Measurements from ENCODE around the gene CRYBG2.

The CRYBG2 gene

DNA sequence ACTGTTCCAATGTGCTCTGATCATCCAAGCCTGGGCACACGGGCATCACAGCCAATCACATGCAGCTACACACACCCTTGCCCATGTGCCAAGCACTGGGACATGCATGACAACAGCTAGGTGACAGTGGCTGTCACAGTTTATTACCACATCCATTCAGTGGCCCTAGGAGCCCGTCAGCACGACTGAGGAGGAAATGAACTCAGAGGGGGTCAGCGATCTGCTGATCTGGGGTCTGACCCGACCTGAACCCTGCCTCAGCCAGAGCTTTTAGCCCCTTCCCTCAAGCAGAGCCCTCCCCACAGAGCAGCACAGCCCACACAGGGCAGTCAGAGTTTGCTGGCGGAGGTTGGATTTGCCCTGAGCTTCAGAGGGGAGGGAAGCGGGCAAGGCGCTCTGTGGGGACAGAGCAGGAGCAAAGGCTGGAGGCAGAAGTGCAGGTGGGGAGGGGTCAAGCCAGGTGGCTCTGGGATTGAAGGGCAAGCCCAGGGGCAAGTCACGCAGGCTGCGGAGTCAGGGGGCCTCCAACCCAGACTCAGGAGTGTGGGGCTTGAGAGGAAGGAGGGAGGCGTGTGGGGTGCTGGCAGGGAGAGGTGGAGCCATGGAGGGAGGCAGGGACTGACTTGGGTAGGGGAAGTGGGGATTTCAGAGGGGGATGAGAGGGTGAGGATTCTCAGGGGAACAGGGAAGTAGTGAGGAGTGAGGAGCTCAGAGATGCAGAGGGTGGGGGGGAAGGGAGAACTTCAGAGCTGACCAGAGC, 63.6 kb downstream of the CRYBG2 start:
- DNase-seq, result peak; percentile 55

DNA sequence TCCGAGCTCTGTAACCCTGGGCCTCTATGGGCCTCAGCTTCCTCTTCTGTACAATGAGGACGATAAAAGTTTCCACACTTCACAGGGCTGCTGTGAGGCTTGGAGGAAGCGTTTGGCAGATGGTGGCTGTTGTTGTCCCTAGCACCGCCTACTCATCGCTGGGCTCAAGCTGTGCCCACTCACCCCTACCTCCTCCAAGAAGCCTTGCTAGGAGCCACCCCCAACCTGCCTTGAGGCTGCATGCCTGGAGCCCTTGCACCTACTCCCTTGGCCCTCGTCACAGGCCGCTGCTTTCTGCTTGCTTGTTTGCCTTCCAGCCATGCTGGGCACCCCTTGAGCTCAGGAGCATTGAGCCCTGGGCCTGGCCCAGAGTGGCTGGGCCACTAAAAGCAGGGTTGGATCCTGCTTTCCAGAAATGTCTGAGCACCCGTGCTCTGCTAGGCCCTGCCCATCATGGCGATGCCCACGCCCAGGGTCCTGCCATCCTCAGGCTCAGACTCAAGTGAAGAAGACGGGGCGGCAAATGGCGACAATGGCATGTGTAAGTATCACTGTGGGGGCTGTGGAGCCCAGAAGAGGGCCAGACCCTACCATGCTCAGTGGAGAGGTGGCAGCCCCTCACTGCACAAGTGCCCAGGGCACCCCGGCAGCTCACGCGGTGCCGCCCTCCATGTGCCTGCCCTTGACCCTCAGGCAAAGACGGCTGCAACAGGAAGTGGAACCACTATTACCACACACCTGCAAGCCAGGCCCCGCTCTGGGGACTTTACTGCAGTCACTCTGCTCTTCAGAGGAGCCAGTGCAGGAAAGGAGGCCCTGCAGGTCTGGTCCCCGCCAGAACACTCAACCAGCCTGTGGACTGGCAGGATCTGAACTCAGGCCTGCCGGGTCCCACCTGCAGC, 64.5 kb downstream of the CRYBG2 start:
- DNase-seq, result peak; percentile 82

DNA sequence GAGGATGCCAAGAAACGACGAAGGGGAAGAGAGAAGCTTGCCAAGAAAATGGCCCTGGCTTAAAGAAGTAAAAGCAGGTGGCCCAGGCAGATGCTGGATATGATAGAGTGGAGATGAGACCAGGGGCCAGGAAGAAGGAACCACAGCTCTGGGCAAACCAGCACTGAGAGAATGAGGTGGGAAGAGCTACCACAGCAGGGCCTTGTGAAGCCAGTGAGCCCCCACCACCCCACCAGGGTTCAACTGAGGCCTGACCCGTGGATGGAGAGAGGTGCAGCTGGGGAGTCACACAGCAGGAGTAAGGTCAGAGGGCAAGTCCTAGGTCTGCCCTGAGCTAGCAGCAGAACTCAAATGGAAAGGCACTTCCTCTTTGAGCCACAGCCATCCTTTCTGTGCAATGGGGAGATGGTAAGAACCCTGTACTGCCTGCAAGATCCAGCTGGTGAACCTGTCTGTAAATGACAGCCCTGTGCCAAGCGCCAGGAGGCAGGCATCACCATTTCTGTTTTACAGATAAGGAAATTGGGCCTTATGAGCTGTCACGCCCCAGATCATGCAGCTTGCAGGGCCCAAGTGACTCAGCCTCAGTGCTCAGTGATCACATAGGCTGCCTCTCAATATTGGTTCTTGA, 65.5 kb downstream of the CRYBG2 start:
- peak; percentile 47 for DNase-seq

- DNase-seq, result no peak
Observed at GRCh38 chr1:26287811-26288210, 66.1 kb downstream of the CRYBG2 start.

GRCh38 chr1:26287033-26287711, 66.8 kb downstream of the CRYBG2 start:
- peak; percentile 73 for DNase-seq

DNA sequence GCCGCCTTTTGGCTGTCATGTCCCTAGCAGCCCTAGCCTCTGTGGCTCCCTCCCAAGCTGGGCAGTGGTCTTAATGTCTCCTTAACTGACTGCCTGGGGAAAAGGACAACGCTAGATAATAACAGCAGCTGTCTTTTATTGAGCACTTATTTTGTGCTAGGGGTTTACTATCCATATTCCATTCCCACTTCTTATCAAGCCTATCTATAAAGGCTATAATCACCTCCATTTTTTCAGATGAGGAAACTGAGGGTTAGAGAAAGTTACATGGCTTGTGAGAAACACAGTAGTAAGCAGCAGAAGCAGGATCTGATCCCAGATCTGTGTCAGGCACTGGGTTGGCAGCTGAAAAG, 67.9 kb downstream of the CRYBG2 start:
- no peak for DNase-seq

- DNase-seq, result peak; percentile 31
Observed at GRCh38 chr1:26285366-26286063, 68.4 kb downstream of the CRYBG2 start.

GRCh38 chr1:26284597-26285347, 69.2 kb downstream of the CRYBG2 start:
- DNase-seq, result peak; percentile 91

DNA sequence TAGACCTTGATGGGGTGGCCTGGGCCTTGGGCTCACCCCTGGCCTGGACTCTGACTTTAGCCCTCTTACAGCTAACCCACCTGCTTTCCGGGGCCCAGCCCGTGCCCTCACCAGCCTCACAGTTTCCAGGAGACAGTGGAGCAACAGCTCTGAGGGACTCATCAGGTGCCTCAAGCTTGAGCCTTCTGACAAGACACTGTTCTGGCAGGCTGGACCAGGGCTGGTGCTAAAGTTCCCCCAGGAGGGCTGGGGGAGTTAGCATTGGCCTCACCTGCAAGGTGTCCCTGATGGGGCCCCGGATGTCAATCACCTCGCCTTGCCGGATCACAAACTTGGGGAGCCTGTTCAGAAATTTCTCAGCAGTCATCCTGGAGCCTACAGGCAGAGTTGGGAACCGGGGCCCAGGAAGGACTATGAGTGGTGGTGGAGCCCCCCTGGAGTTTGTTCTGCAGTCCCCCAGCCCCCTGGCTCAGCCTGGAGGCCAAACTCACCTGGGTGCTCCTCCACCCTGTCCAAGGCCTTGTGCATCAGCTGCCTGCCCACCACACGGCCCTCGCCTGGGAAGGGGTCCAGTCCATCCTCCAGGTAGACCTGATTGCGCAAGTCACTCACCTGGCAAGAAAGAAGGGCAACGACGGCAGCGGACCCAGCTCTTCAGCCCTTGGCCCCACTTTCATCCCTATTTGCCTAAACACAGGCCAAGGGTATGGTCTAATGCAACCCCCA, 69.9 kb downstream of the CRYBG2 start:
- DNase-seq, result no peak

DNA sequence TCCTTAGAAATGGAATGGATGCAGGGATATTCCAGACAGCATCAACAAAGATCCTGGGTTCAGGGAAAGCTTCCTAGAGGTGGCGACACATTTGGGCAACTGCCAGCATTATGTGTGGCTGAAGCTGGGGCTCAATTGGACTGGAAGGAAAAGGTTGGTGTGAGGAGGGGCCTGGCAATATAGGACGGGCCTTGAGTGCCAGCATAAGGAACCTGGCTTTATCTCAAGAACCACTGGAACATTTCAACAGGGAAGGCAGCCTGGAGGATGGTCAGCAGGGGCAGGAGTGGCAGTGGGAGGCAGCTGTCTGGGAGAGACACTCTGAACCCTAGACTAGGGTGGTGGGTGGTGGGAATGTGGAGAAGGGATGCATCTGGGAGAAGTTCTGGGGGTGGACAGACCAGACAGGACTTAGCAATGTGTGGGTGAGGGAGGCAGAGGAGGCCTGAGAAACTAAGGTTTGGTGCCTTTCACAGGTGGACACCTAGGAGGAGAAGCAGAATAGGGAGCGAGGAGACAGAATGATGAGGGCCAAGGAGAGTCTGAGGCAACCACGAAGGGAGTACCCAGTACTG, 70.6 kb downstream of the CRYBG2 start:
- no peak for DNase-seq

DNA sequence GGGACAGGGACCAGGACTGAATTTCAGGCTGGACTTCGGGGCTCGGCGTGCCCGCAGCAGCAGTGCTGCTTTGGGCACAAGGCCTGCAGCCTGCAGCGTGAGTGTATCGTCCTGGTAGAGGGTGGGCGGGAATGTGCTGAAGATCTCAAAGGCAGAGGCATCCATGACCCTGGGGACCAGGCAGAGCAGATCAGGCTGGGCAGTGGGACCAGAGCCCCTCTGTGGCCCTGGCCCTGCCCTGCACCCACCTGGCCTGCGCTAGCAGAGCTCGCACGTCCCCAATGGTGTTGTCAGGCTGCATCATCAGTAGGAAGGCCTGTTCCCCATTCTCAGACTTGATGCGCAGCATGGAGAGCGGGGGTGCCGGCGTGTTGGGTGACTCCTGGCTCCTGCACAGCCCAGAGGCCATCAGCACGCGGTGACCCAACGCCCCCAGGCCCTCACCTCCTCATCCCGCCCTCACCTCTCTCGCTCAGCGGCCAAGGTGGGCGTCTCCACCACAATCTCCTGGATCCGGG, 71.5 kb downstream of the CRYBG2 start:
- no peak for DNase-seq

- no peak for DNase-seq
Observed at GRCh38 chr1:26281971-26282370, 72.0 kb downstream of the CRYBG2 start.

- DNase-seq, result no peak
Observed at GRCh38 chr1:26281091-26281958, 72.6 kb downstream of the CRYBG2 start.

DNA sequence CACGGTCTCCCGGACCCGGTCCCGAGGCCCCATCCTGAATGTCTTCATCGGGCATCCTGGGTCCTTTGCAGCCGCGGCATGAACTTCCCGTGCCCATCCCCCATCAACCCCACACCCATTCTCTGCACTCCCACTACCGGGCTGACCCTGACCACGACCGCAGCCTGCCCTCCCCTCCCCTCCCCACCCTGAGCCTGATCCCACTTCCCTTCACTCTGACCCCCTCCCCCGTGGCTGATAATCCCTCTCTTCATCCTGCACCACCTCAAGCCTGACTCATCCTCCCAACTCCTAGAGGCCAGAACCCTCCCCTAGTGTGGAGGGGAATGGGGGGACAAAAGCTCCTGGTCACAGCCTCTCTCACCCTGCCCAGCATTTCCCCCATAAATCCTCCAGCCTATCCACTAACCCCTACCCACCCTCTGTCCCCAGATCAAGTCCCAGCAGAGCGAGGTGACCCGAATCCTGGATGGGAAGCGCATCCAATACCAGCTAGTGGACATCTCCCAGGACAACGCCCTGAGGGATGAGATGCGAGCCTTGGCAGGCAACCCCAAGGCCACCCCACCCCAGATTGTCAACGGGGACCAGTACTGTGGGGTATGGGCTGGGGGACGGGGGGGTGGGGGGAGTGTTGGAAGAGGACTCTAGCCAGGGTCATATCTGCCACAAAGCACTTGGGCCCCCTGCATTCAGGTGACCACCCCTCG, 73.4 kb downstream of the CRYBG2 start:
- DNase-seq, result no peak

GRCh38 chr1:26279456-26280332, 74.2 kb downstream of the CRYBG2 start, which contains the start of gene SH3BGRL3:
Gene SH3BGRL3, plus strand, starts transcription at chr1:26280086. Its CDS starts 70 bp downstream, at chr1:26280156.
- peak; percentile 83 for DNase-seq

DNA sequence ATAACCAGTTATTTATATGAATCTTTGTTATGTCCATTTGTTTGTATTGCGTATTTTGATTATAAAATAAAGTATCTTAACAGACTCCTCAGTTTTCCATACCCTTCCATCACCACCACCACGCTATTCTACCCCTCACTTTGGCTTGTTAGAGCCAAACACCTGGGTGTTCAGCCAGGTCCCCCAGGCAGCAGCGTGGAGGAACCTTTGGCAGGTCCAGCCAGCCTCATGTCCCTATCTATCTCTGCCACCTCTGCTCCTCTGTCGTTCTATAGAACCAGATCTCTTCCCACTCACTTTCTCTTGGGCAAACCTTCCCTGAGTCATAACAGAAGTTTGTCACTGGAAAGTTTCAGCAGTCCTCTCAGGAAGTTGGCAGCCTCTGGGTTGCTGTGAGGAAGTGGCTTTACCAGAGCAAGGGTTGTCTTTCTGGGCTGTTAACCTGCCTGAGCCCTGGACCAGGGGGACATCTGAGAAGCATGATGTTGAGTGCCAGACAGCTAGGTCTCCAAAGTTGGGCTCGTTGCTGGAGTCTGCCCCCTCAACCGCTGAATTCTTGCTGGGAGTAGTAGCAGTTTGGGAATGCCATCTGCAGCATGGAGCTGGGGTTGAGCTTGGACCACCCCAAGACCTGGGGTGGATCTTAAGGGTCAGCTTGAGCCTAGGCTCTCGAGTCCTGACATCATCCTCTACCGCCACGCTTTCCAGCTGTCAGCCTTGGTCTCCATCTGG, 75.0 kb downstream of the CRYBG2 start:
- peak; percentile 50 for DNase-seq

DNA sequence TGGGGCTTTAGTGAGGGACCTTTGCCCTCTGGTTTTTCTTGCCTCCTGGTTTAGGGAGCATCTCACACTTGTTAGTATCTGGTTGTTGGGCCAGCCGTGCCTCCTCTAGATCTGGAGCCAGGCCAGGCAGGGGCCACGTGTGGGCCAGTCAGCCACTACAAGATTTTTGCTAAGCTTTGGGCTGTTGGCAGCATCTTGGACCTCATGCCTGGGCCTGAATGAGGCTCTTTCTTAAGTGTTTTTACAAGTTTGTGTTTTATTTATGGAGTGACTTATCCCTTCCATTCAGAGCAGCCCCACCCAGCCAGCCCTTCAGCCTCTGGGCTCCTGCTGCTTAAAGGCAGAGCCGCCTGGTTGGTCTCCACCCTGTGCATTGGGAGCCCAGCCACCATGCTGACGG, 75.6 kb downstream of the CRYBG2 start:
- DNase-seq, result no peak

All from CD4-positive, alpha-beta T cell treated with Interferon gamma for 1 hour (primary cell).